OCI-M1 (cell line): Measurements from ENCODE around the gene TRPM3.

ENCODE experiments used
- DNase-seq: peaks from one replicate; lab custom pipeline; 2025; lab: John Stamatoyannopoulos, UW

Gene TRPM3

GRCh38 chr9:70947511-70947910, 173.9 kb downstream of the TRPM3 start:
- DNase-seq: peak; percentile 50

DNA sequence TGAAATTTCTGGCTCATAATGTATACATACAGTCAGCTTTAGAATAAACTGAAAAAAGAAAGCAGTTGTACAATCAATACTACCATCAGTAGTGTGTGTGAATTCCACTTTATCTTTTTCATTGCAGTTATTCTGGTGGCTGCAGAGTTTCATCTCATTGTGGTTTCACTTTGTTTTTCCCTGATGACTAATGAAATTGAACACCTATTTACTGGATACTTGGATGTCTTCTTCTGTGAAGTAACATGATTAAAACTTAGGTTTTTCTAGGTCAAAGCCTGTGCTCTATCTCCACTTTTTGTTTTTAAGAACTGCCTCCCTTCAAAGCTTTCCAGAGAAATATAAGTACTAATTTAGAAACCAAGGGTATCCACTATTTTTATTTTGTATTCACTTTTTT, 174.3 kb downstream of the TRPM3 start:
- peak; percentile 65 for DNase-seq

GRCh38 chr9:70945301-70945700, 176.1 kb downstream of the TRPM3 start:
- DNase-seq: no peak

- no peak for DNase-seq
Measured at GRCh38 chr9:70941191-70941590, 180.2 kb downstream of the TRPM3 start.

- no peak for DNase-seq
Measured at GRCh38 chr9:70940605-70941004, 180.8 kb downstream of the TRPM3 start.

DNA sequence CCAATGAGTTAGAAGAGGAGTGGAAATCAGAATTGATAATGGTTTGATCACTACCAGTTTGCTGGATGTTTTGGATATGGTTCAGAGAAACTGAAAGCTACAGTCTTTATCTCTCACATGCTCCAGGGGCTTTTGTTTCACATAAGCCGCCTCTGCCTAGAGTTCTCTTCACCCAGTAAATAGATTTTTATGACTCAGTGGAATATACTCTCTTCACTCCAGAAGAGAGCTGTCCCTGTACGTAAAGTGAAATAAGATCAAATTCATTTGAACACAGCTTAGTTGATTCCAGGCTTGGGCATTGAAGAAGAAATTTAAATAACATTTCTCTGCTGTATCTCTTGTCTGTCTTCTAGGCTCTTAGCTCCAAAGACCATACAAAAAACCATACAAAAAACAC, 184.9 kb downstream of the TRPM3 start:
- peak; percentile 30 for DNase-seq

DNA sequence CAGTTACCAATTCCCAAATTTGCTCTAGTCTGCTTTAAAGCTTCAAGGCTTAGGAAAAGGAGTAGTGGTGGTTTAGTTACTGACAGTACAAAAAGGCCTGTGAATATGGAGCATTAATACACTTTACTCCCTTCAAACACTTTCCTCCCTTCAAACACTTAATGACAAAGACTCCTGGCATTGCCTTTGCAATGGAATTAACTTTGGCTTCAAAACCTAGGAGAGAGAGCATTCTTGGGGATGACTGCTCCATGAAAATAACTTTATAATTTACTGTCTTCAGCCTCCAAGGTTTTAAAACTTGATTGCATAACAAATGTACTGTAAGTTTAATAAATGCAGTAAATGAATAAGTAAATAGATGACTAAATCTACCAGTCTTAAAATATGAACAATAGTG, 185.6 kb downstream of the TRPM3 start:
- DNase-seq: no peak

DNA sequence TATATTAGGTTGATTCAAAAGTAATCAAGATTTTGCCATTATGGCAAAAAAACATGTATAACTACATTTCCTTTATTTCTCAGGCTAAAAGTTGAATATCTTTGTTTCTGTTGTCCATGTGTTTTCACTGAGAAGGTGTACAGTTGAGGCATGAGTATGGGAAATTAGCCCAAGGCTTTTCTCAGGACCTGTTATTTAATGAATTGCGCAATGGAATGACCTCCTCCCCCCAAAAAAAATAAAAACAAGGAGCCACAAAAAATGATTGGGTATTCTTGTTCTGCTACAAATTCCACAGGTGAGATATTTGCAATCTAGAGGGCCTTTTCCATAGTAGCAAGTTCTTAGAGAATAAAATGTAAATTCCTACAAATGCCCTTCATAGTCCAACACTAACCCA, 186.8 kb downstream of the TRPM3 start:
- DNase-seq: no peak

DNA sequence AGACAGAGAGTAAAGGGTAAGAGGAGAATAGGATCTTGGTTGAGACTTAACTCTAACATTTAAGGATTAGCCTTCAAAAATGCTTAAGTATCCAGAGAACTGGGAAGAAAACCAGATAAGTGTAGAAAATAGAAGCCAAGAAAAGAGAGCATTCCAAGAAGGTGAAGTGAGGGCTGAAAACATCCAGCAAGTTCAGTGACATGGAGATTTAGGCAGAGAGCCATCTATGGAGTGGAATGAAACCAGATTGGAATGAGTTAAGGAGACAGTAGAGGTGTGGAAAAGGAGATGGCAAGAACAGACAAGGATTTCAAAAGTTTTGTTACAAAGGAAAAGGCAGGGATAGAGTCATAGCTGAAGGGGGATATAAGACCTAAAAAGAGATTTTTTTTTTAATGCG, 188.1 kb downstream of the TRPM3 start:
- no peak for DNase-seq

- no peak for DNase-seq
Measured at GRCh38 chr9:70932097-70932496, 189.3 kb downstream of the TRPM3 start.

DNA sequence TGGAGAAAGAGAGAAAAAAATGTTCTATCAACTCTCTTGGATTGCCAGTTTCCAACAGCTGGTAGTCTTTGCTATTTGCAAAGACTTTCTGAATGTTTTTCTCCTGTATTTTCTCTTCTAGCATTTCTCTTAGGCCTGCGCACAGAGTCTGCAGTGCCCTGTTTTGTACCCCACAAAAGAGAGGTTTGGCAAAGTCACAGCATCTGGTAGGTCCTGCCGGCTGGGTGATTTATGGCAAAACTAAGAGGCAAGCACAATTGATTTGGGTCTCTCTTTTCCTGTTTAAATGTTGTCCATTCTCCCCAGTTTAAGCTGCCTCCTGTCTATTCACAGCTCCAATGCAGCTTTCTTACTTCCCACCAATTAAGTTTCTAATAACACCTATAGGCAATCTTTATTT, 193.9 kb downstream of the TRPM3 start:
- DNase-seq: no peak

DNA sequence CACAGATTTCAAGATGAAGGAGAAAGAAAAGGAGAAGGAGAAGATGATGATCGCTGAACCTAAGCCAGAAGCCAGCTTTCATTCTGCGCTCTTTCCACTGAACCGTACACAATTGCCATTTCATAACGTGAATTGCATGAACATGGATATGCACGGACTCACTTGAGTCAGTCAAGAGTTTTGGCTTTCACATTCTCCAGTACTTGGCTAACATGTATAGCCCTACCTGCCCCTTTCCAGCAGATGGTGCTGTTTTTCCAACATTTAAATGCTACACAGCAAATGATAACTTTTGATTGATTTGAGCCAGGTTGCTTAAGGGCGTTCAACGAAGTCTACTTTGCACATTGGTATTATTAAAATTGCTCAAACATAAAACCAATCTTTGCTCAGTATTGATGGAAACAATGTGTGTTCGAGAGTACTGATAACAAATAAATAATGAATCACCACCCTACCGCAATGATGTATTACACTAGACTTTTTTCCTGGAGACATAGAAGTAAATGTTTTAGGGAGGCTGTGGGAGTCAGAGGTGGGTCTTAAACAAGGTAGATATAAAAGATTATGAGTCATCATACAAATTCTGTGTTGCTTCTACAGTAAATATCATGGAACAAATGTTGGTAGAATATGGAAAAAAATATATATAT, 196.4 kb downstream of the TRPM3 start:
- DNase-seq: peak; percentile 78

- no peak for DNase-seq
Measured at GRCh38 chr9:70924380-70924779, 197.0 kb downstream of the TRPM3 start.

DNA sequence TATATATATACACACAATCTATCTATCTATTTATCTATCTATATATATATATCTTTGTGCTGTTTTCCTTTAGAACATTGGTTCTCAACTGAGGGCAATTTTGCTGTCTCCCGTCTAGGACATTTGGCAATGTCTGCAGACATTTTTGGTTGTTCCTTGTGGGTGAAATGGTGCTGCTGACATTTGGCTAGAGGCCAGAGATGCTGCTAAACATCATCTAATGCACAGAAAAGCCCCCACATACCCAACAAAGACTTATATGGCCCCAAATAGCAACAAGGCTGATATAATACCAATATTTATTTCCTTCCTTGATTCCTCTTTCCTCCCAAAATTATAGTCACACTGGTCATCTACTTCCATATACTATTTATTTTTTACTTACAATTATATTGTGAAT, 197.5 kb downstream of the TRPM3 start:
- DNase-seq: no peak

DNA sequence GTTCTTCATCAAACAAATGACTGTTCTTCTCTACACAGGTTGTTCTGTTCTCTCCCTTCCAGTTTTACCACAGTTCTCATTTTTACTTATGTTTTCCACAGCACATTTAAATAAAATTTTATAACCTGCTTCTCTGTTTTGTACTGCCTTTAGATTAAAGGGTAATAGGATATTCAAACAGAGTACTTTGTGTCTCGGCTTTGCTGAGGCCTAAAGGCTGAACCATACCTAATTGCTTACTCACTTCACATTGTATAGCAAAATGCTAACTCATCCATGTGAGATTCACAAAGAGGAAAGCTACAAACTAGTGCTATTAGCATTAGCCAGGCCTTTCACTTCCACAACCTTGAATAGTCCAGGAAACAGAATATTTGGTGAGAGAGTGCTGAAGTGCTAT, 200.3 kb downstream of the TRPM3 start:
- peak; percentile 7 for DNase-seq

DNA sequence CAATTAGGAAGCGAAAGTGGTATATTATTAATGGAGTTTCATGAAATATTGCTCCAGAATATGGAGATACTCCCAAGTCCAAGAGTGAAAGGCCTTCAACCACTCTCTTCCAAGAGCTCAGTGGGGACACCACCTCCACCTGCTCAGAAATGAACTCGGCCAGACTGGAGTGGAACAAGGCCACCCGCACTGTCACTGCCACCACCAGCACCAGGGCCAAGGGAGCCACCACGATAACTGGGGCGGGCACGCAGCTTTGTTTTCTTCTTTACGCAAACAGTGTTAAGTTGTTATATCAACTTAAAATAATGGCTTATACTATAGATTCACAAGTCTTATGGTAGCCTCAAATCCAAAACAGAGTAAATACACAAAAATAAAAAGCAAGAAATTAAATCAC, 204.1 kb downstream of the TRPM3 start:
- no peak for DNase-seq

GRCh38 chr9:70911791-70912190, 209.6 kb downstream of the TRPM3 start:
- no peak for DNase-seq

DNA sequence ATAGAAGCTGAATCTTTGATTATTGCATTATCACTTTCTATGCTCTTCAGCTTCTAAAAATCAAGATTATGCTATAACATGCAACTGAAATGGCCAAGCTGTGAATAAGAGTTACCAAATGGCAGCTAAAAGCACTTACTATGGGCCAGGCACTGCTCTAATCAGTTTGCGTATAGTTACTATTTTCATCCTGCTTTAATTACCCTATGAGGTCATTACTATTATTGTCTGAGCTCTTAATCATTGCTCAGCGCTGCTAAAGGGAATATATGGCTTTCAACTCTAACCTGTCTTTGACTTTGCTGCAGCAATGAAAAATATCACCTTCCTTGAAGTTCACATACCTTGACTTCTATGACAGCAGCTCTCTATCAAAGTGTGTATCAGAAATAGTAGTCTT, 210.8 kb downstream of the TRPM3 start:
- no peak for DNase-seq

GRCh38 chr9:70902692-70903131, 218.7 kb downstream of the TRPM3 start:
- DNase-seq: no peak

DNA sequence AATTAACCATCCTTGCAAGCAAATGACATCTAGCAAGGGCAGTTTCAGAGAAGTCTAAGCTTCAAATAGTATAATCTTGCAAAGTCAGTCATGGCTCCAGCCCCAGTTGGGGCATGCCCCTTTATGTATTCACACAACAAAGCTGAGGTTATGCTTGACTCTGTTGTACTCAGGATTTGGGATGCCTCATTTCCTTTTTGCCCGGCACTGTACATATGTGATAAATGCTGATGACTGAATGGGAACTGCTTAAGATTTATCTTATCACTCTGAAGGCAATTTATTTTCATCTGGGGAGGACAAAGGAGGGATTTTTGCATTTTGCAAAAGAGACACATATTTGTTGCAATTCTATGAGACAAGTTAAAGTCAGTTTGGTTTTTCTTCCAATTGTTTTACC, 219.2 kb downstream of the TRPM3 start:
- no peak for DNase-seq

DNA sequence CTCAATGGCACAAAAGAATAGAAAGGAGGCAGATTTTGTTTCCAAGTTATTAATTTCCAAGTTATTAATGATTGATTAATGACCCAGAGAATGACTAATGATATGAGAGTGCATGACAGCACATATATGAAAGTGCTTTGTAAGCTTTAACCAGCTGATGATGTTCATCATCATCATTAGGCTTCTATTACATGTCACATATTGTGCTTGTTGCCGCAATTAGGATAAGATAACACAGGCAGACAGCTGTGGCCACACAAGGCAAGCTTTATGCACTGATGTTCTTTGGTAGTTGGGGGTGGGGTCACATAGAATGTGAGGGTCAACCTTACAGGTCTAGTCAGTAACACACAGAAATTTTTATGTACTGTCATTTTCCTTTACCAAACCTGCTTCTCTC, 219.7 kb downstream of the TRPM3 start:
- DNase-seq: no peak

- no peak for DNase-seq
Measured at GRCh38 chr9:70901013-70901412, 220.4 kb downstream of the TRPM3 start.

GRCh38 chr9:70893580-70894122, 227.8 kb downstream of the TRPM3 start:
- no peak for DNase-seq

DNA sequence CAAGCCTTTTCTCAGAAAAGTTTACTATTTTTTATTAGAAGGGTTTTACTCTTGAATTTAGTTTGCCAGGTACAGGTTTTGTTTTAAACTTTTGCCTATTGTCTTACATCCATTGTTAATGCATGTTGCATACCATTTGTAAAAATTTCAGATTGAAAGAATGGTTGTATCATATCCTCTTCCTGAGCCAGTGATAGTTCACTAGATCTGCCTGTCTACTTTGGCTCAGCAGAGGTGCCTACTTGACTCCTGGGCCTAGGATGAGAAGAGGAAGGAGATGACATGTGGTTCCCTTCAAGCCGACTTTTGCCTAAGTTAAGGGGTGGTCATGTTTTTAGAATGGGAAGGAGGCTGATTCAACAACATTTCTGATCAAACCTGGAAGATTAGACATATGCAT, 232.9 kb downstream of the TRPM3 start:
- DNase-seq: no peak
